GM12878 (cell line): ENCODE results near the gene OS9. TPM values are rescaled to one million over a fixed set of nuclear protein-coding genes. Genes with fewer than 3 reads are reported as not detected.

Experiments used
- BACH1 ChIP-seq: fragments of 450-650 bp; IDR thresholded peaks from 2 replicates; pipeline ENCODE4 v1.6.1; 2017; ENCODE audit warnings: mild to moderate bottlenecking, borderline replicate concordance
- CBX3 ChIP-seq: fragments of 200-600 bp; sonication (generic); IDR thresholded peaks from 2 replicates; pipeline ENCODE4 v1.6.1; 2016; ENCODE audit warnings: low read depth, borderline replicate concordance
- NFYA ChIP-seq: IDR thresholded peaks from 2 replicates; pipeline ENCODE4 v1.6.1; 2011; ENCODE audit warnings: low read depth, mild to moderate bottlenecking, low read length, improper control_type of control experiment, borderline replicate concordance
- NRF1 ChIP-seq: conservative IDR thresholded peaks from 2 replicates; pipeline ENCODE4 v1.6.1; 2011; ENCODE audit warnings: mild to moderate bottlenecking, low read depth, low read length, improper control_type of control experiment
- STAT1 ChIP-seq: fragments of 450-650 bp; conservative IDR thresholded peaks from 2 replicates; pipeline ENCODE4 v1.6.1; 2014; ENCODE audit warnings: antibody characterized with exemption, mild to moderate bottlenecking
- TBL1XR1 ChIP-seq: IDR thresholded peaks from 2 replicates; pipeline ENCODE4 v1.6.1; 2012; ENCODE audit warnings: low read depth, low read length, improper control_type of control experiment
- WRNIP1 ChIP-seq: IDR thresholded peaks from 2 replicates; pipeline ENCODE4 v1.6.1; 2011; ENCODE audit warnings: low read depth, low read length, improper control_type of control experiment, borderline replicate concordance
- ZNF592 ChIP-seq: fragments of 450-650 bp; IDR thresholded peaks from 2 replicates; pipeline ENCODE4 v1.6.1; 2017; ENCODE audit warnings: mild to moderate bottlenecking, moderate library complexity
- polyA plus RNA-seq, 11 experiments: library from polyadenylated mRNA; depleted of rRNA in 4 of 11; unstranded in 6 of 11; stranded (reverse) in 5 of 11; fragments of >200 nt; fragmentation: Nextera tagmentation in 4 of 11; fragmentation: Illumina TruSeq in 1 of 11; extraction: Ambion mirVana in 4 of 11; extraction: Trizol in 1 of 11; gene quantifications; 1 replicate in 1 of 11; 2 replicates in 10 of 11; pipeline versions ENCODE4 v1.2.1 to v1.2.3, GENCODE V29; 2011 to 2016; ENCODE audit warnings: inconsistent platforms in 2 of 11, missing spikeins in 2 of 11, low read depth in 1 of 11
- total RNA-seq, 4 experiments: library from RNA; depleted of rRNA in 3 of 4; stranded (reverse); fragments of >200 nt in 3 of 4; fragmentation: Illumina TruSeq in 1 of 4; extraction: Trizol in 1 of 4; gene quantifications; 2 replicates each; pipeline versions ENCODE4 v1.2.1 to v1.2.3, GENCODE V29; 2013 to 2021
- TF ChIP-seq, protein P1 (sequence below): fragments of 450-650 bp; IDR thresholded peaks from 2 replicates; pipeline ENCODE4 v1.6.1; 2017; ENCODE audit warnings: mild to moderate bottlenecking, moderate library complexity
- TF ChIP-seq, protein P2 (sequence below): fragments of 150-350 bp; IDR thresholded peaks from 2 replicates; pipeline ENCODE4 v1.6.1; 2014; ENCODE audit warnings: mild to moderate bottlenecking, low read depth, low read length
- TF ChIP-seq, protein P3 (sequence below): fragments of 450-650 bp; conservative IDR thresholded peaks from 2 replicates; pipeline ENCODE4 v1.6.1; 2017; ENCODE audit warnings: mild to moderate bottlenecking, moderate library complexity

Gene OS9
- total and polyA plus RNA-seq, 10 of the 15 experiments (the other 5 are each of a cell fraction or from before 2014, with no cell fraction given), result 5.2 to 106 (median 79.1) TPM

DNA sequence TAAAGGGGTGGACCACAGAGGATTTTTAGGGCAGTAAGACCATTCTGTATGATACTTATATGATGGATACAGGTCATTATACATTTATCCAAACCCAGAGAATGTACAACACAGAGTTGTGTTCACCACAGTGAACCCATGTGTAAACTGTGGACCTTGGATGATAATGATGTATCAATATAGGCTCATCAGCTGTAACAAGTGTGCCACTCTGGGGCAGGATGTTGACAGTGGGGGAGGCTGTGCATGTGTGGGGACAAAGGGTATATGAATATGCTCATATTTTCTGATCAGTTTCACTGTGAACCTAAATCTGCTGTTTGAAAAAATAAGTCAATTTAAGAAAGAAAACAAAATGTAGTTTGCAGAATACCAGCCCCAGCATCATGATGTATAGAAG lies 14.2 kb upstream of the OS9 start (continued):
- TF ChIP-seq, protein P1, sequence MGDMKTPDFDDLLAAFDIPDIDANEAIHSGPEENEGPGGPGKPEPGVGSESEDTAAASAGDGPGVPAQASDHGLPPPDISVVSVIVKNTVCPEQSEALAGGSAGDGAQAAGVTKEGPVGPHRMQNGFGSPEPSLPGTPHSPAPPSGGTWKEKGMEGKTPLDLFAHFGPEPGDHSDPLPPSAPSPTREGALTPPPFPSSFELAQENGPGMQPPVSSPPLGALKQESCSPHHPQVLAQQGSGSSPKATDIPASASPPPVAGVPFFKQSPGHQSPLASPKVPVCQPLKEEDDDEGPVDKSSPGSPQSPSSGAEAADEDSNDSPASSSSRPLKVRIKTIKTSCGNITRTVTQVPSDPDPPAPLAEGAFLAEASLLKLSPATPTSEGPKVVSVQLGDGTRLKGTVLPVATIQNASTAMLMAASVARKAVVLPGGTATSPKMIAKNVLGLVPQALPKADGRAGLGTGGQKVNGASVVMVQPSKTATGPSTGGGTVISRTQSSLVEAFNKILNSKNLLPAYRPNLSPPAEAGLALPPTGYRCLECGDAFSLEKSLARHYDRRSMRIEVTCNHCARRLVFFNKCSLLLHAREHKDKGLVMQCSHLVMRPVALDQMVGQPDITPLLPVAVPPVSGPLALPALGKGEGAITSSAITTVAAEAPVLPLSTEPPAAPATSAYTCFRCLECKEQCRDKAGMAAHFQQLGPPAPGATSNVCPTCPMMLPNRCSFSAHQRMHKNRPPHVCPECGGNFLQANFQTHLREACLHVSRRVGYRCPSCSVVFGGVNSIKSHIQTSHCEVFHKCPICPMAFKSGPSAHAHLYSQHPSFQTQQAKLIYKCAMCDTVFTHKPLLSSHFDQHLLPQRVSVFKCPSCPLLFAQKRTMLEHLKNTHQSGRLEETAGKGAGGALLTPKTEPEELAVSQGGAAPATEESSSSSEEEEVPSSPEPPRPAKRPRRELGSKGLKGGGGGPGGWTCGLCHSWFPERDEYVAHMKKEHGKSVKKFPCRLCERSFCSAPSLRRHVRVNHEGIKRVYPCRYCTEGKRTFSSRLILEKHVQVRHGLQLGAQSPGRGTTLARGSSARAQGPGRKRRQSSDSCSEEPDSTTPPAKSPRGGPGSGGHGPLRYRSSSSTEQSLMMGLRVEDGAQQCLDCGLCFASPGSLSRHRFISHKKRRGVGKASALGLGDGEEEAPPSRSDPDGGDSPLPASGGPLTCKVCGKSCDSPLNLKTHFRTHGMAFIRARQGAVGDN, result no peak
- TF ChIP-seq, protein P2, sequence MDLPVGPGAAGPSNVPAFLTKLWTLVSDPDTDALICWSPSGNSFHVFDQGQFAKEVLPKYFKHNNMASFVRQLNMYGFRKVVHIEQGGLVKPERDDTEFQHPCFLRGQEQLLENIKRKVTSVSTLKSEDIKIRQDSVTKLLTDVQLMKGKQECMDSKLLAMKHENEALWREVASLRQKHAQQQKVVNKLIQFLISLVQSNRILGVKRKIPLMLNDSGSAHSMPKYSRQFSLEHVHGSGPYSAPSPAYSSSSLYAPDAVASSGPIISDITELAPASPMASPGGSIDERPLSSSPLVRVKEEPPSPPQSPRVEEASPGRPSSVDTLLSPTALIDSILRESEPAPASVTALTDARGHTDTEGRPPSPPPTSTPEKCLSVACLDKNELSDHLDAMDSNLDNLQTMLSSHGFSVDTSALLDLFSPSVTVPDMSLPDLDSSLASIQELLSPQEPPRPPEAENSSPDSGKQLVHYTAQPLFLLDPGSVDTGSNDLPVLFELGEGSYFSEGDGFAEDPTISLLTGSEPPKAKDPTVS, result no peak
- TF ChIP-seq STAT1, result no peak
- no peak for TF ChIP-seq TBL1XR1
- TF ChIP-seq NFYA, result no peak
- TF ChIP-seq ZNF592, result no peak
- TF ChIP-seq BACH1, result no peak
- TF ChIP-seq CBX3, result no peak
- TF ChIP-seq NRF1, result no peak
- TF ChIP-seq, protein P3, sequence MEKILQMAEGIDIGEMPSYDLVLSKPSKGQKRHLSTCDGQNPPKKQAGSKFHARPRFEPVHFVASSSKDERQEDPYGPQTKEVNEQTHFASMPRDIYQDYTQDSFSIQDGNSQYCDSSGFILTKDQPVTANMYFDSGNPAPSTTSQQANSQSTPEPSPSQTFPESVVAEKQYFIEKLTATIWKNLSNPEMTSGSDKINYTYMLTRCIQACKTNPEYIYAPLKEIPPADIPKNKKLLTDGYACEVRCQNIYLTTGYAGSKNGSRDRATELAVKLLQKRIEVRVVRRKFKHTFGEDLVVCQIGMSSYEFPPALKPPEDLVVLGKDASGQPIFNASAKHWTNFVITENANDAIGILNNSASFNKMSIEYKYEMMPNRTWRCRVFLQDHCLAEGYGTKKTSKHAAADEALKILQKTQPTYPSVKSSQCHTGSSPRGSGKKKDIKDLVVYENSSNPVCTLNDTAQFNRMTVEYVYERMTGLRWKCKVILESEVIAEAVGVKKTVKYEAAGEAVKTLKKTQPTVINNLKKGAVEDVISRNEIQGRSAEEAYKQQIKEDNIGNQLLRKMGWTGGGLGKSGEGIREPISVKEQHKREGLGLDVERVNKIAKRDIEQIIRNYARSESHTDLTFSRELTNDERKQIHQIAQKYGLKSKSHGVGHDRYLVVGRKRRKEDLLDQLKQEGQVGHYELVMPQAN, result no peak
- no peak for TF ChIP-seq WRNIP1
